Measurements from ENCODE around the gene ACP1. TPM values are rescaled to one million over a fixed set of nuclear protein-coding genes. Genes with fewer than 3 reads are reported as not detected.
"Not testable (repeated sequence)": the region's sequence is repeated elsewhere in the genome, so short reads cannot be mapped to it uniquely, and the experiment has no call there.

The ACP1 gene
- total and polyA plus RNA-seq, 2 experiments from 2014 or later, result 189 to 281 TPM

- not testable (repeated sequence) for H3K9me2 ChIP-seq (ENCODE audit: insufficient read depth); H2AFZ ChIP-seq; H3K27me3 ChIP-seq (ENCODE audit: insufficient read depth); H3K36me3 ChIP-seq (ENCODE audit: insufficient read depth); H3K36me3 Mint-ChIP-seq (ENCODE audit: low read depth); H3K4me1 ChIP-seq (ENCODE audit: insufficient read depth); H3K27me3 Mint-ChIP-seq (ENCODE audit: insufficient read depth, low read depth, poor library complexity); H3K9me3 Mint-ChIP-seq; H3F3A ChIP-seq (replicated peaks; ENCODE audit: low read depth); ATAC-seq; H3K27ac ChIP-seq (ENCODE audit: low read depth); H3K4me3 Mint-ChIP-seq; H3K4me3 ChIP-seq; H3K4me2 ChIP-seq; H4K20me1 ChIP-seq (replicated peaks; ENCODE audit: insufficient read depth); H3K79me2 ChIP-seq (replicated peaks; ENCODE audit: insufficient read depth); DNase-seq (ENCODE audit: low spot score); H3K27ac Mint-ChIP-seq
- H3K4me1 Mint-ChIP-seq, result peaks cover 22% of the 10 kb centered on the region
Observed at GRCh38 chr2:315925-316324, 51.2 kb downstream of the ACP1 start.

GRCh38 chr2:316381-316780, 51.6 kb downstream of the ACP1 start:
- no peak overlapping the region for H3K4me3 ChIP-seq
- Mint-ChIP-seq H3K27ac (no peak overlapping the region), H3K9me3 (no peaks in the 10 kb centered on the region; the same call in 1 of the 3 replicates), H3K36me3 (ENCODE audit: low read depth) (no peaks in the 10 kb centered on the region; the same call in 2 of the 3 replicates), H3K27me3 (ENCODE audit: insufficient read depth, low read depth, poor library complexity) (peaks cover 2% of the 10 kb centered on the region), H3K4me1 (peaks cover 19% of the 10 kb centered on the region), H3K4me3 (no peak overlapping the region)
- no peaks in the 10 kb centered on the region for H3K36me3 ChIP-seq (ENCODE audit: insufficient read depth)
- H3K79me2 ChIP-seq (replicated peaks; ENCODE audit: insufficient read depth), result no peaks in the 10 kb centered on the region
- H3K4me1 ChIP-seq (ENCODE audit: insufficient read depth), result peaks cover 3% of the 10 kb centered on the region
- no peaks in the 10 kb centered on the region for H3K27me3 ChIP-seq (ENCODE audit: insufficient read depth)
- H4K20me1 ChIP-seq (replicated peaks; ENCODE audit: insufficient read depth), result no peaks in the 10 kb centered on the region
- no peak overlapping the region for H3K4me2 ChIP-seq
- ATAC-seq (no peak), DNase-seq (ENCODE audit: low spot score) (no peak)
- H2AFZ ChIP-seq, result no peak overlapping the region
- no peaks in the 10 kb centered on the region for H3K9me2 ChIP-seq (ENCODE audit: insufficient read depth)
- H3F3A ChIP-seq (replicated peaks; ENCODE audit: low read depth), result no peaks in the 10 kb centered on the region
- TF ChIP-seq JUNB (IDR thresholded peaks at IDR 0.05; ENCODE audit: unreplicated experiment) (no peak), NANOG (IDR thresholded peaks at IDR 0.05; ENCODE audit: borderline replicate concordance) (no peak), STAT1 (IDR thresholded peaks at IDR 0.05; ENCODE audit: unreplicated experiment) (no peak), ZNF462 (CRISPR knock-in tag; IDR thresholded peaks at IDR 0.05) (no peak), CTCF (conservative IDR thresholded peaks at IDR 0.05; ENCODE audit: low read depth in 2 of 2) (no peak), EZH2phosphoT487 (IDR thresholded peaks at IDR 0.05; ENCODE audit: unreplicated experiment) (no peak), EZH2 (IDR thresholded peaks at IDR 0.05; ENCODE audit: low read depth, unreplicated experiment) (no peak), ZNF331 (CRISPR knock-in tag; IDR thresholded peaks at IDR 0.05; ENCODE audit: low read depth) (no peak), POLR2AphosphoS5 (IDR thresholded peaks at IDR 0.05; ENCODE audit: low read depth) (no peak), CREB1 (CRISPR knock-in tag; IDR thresholded peaks at IDR 0.05; ENCODE audit: low read depth) (no peak)
- TF ChIP-seq, protein P1, sequence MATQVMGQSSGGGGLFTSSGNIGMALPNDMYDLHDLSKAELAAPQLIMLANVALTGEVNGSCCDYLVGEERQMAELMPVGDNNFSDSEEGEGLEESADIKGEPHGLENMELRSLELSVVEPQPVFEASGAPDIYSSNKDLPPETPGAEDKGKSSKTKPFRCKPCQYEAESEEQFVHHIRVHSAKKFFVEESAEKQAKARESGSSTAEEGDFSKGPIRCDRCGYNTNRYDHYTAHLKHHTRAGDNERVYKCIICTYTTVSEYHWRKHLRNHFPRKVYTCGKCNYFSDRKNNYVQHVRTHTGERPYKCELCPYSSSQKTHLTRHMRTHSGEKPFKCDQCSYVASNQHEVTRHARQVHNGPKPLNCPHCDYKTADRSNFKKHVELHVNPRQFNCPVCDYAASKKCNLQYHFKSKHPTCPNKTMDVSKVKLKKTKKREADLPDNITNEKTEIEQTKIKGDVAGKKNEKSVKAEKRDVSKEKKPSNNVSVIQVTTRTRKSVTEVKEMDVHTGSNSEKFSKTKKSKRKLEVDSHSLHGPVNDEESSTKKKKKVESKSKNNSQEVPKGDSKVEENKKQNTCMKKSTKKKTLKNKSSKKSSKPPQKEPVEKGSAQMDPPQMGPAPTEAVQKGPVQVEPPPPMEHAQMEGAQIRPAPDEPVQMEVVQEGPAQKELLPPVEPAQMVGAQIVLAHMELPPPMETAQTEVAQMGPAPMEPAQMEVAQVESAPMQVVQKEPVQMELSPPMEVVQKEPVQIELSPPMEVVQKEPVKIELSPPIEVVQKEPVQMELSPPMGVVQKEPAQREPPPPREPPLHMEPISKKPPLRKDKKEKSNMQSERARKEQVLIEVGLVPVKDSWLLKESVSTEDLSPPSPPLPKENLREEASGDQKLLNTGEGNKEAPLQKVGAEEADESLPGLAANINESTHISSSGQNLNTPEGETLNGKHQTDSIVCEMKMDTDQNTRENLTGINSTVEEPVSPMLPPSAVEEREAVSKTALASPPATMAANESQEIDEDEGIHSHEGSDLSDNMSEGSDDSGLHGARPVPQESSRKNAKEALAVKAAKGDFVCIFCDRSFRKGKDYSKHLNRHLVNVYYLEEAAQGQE (IDR thresholded peaks at IDR 0.05; ENCODE audit: unreplicated experiment), result no peak
- no peak overlapping the region for H3K27ac ChIP-seq (ENCODE audit: low read depth)

Measured in GM23338 (cell line).